Skeletal muscle satellite cell (primary cell): ENCODE data around the gene INHBE. TPM values are rescaled to one million over a fixed set of nuclear protein-coding genes. Genes with fewer than 3 reads are reported as not detected.
"Not testable (repeated sequence)": the region's sequence is repeated elsewhere in the genome, so short reads cannot be mapped to it uniquely, and the experiment has no call there.

Source experiments
- H3K27me3 ChIP-seq: 2 replicates; pipeline ENCODE4 v1.7.0; 2013; ENCODE audit warnings: low read length; ENCODE audit not compliant: control insufficient read depth, insufficient read depth
- H3K36me3 ChIP-seq: 2 replicates; pipeline ENCODE4 v1.7.0; 2013; ENCODE audit warnings: mild to moderate bottlenecking, control low read depth, low read length; ENCODE audit not compliant: insufficient read depth
- H3K4me1 ChIP-seq: 2 replicates; pipeline ENCODE4 v1.7.0; 2013; ENCODE audit warnings: low read length; ENCODE audit not compliant: control insufficient read depth, insufficient read depth
- H3K4me2 ChIP-seq: 2 replicates; pipeline ENCODE4 v1.7.0; 2013; ENCODE audit warnings: mild to moderate bottlenecking, low read length
- H3K4me3 ChIP-seq: 2 replicates; pipeline ENCODE4 v1.7.0; 2013; ENCODE audit warnings: low read length
- H3K9ac ChIP-seq: 2 replicates; pipeline ENCODE4 v1.7.0; 2013; ENCODE audit warnings: mild to moderate bottlenecking, low read depth, low read length, moderate library complexity
- H3K9me3 ChIP-seq: replicated peaks from 2 replicates; pipeline ENCODE4 v1.7.0; 2013; ENCODE audit warnings: mild to moderate bottlenecking, control low read depth, low read length
- total RNA-seq: library from RNA; depleted of rRNA; stranded (reverse); fragments of >200 nt; gene quantifications from 2 replicates; pipeline ENCODE4 v1.2.3, GENCODE V29; 2012; rRNA removed

Gene INHBE
- total RNA-seq, result 0.44 and 1.3 TPM in 2 replicates

- Histone ChIP-seq H3K4me2 (no peak within 1 kb of the TSS), H3K9ac (no peak within 1 kb of the TSS), H3K9me3 (no peaks in the 10 kb centered on the region), H3K4me1 (peaks cover 36% of the 10 kb centered on the region), H3K36me3 (no peaks in the 10 kb centered on the region), H3K27me3 (no peaks in the 10 kb centered on the region), H3K4me3 (no peak within 1 kb of the TSS)
Measured at GRCh38 chr12:57454566-57455373, at the start of gene INHBE. TSS of gene INHBE (plus strand) at chr12:57455307. CDS start at chr12:57455537, 230 bp downstream.

- no peak overlapping the region for H3K9ac ChIP-seq
- no peaks in the 10 kb centered on the region for H3K36me3 ChIP-seq
- no peaks in the 10 kb centered on the region for H3K9me3 ChIP-seq
- H3K4me2 ChIP-seq, result no peak overlapping the region
- no peaks in the 10 kb centered on the region for H3K4me1 ChIP-seq
- no peaks in the 10 kb centered on the region for H3K27me3 ChIP-seq
- H3K4me3 ChIP-seq, result no peak overlapping the region
Measured at GRCh38 chr12:57410534-57410933, 44.6 kb upstream of the INHBE start.

- H3K27me3 ChIP-seq, H3K4me3 ChIP-seq, H3K9me3 ChIP-seq, H3K9ac ChIP-seq, H3K36me3 ChIP-seq, H3K4me2 ChIP-seq, H3K4me1 ChIP-seq: not testable (repeated sequence)
Measured at GRCh38 chr12:57414160-57414559, 40.9 kb upstream of the INHBE start.

GRCh38 chr12:57415088-57415487 lies 40.0 kb upstream of the INHBE start:
- no peaks in the 10 kb centered on the region for H3K27me3 ChIP-seq
- peaks cover 8% of the 10 kb centered on the region for H3K4me1 ChIP-seq
- H3K9me3 ChIP-seq, result no peaks in the 10 kb centered on the region
- H3K9ac ChIP-seq, result no peak overlapping the region
- H3K36me3 ChIP-seq, result no peaks in the 10 kb centered on the region
- no peak overlapping the region for H3K4me3 ChIP-seq
- H3K4me2 ChIP-seq, result no peak overlapping the region

- no peaks in the 10 kb centered on the region for H3K27me3 ChIP-seq
- H3K9ac ChIP-seq, result no peak overlapping the region
- no peaks in the 10 kb centered on the region for H3K36me3 ChIP-seq
- no peak overlapping the region for H3K4me2 ChIP-seq
- H3K4me1 ChIP-seq, result peaks cover 8% of the 10 kb centered on the region
- no peak overlapping the region for H3K4me3 ChIP-seq
- no peaks in the 10 kb centered on the region for H3K9me3 ChIP-seq
Measured at GRCh38 chr12:57416039-57416996, 38.8 kb upstream of the INHBE start.

- no peak overlapping the region for H3K9ac ChIP-seq
Measured at GRCh38 chr12:57418255-57418654, 36.9 kb upstream of the INHBE start.

GRCh38 chr12:57419495-57419894 lies 35.6 kb upstream of the INHBE start:
- Histone ChIP-seq H3K4me3 (no peak overlapping the region), H3K9me3 (no peaks in the 10 kb centered on the region), H3K27me3 (no peaks in the 10 kb centered on the region), H3K36me3 (peaks cover 4% of the 10 kb centered on the region), H3K4me2 (no peak overlapping the region), H3K9ac (no peak overlapping the region), H3K4me1 (peaks cover 8% of the 10 kb centered on the region)

More at GRCh38 chr12:57418255-57418654, 36.9 kb upstream of the INHBE start:
- Histone ChIP-seq H3K27me3 (no peaks in the 10 kb centered on the region), H3K36me3 (peaks cover 4% of the 10 kb centered on the region), H3K4me3 (no peak overlapping the region), H3K4me1 (peaks cover 8% of the 10 kb centered on the region), H3K4me2 (no peak overlapping the region), H3K9me3 (no peaks in the 10 kb centered on the region)

GRCh38 chr12:57420482-57420881 lies 34.6 kb upstream of the INHBE start:
- Histone ChIP-seq H3K4me2 (no peak overlapping the region), H3K36me3 (peaks cover 4% of the 10 kb centered on the region)

GRCh38 chr12:57426948-57427347 lies 28.2 kb upstream of the INHBE start:
- not testable (repeated sequence) for H3K9me3 ChIP-seq, H3K36me3 ChIP-seq, H3K27me3 ChIP-seq, H3K4me3 ChIP-seq, H3K9ac ChIP-seq, H3K4me2 ChIP-seq
- H3K4me1 ChIP-seq, result peaks cover 11% of the 10 kb centered on the region

More at GRCh38 chr12:57420482-57420881, 34.6 kb upstream of the INHBE start:
- peaks cover 8% of the 10 kb centered on the region for H3K4me1 ChIP-seq
- H3K9ac ChIP-seq, result no peak overlapping the region
- H3K4me3 ChIP-seq, result no peak overlapping the region
- H3K27me3 ChIP-seq, result no peaks in the 10 kb centered on the region
- no peaks in the 10 kb centered on the region for H3K9me3 ChIP-seq

GRCh38 chr12:57428965-57429364 lies 26.1 kb upstream of the INHBE start:
- Histone ChIP-seq H3K4me2 (peak overlapping the region; percentile 78), H3K4me3 (no peak overlapping the region), H3K27me3 (no peaks in the 10 kb centered on the region), H3K9ac (peak overlapping the region; percentile 92), H3K9me3 (no peaks in the 10 kb centered on the region), H3K36me3 (no peaks in the 10 kb centered on the region), H3K4me1 (peaks cover 11% of the 10 kb centered on the region)

GRCh38 chr12:57429473-57430111 lies 25.5 kb upstream of the INHBE start:
- H3K4me2 ChIP-seq, result peak overlapping the region; percentile 78
- no peaks in the 10 kb centered on the region for H3K36me3 ChIP-seq
- H3K27me3 ChIP-seq, result no peaks in the 10 kb centered on the region
- peak overlapping the region; percentile 68 for H3K4me3 ChIP-seq
- H3K9ac ChIP-seq, result peak overlapping the region; percentile 92
- peaks cover 11% of the 10 kb centered on the region for H3K4me1 ChIP-seq
- H3K9me3 ChIP-seq, result no peaks in the 10 kb centered on the region
